DOHH2 (cell line): Measurements from ENCODE around the gene OR52A5.

Source experiments
- H3F3A ChIP-seq: fragments of 200-600 bp; sonication (generic), shearing (Covaris generic); 2 replicates; pipeline ENCODE4 v1.6.0; 2016; ENCODE audit warnings: antibody characterized with exemption, mild to moderate bottlenecking; ENCODE audit not compliant: control insufficient read depth, insufficient read depth
- H3K27ac ChIP-seq: fragments of 200-600 bp; sonication (generic); 2 replicates; pipeline ENCODE4 v1.5.1; 2014; ENCODE audit warnings: low read depth, mild to moderate bottlenecking, low read length, moderate library complexity
- H3K27me3 ChIP-seq: fragments of 200-600 bp; sonication (generic); 2 replicates; pipeline ENCODE4 v1.6.1; 2014; ENCODE audit warnings: mild to moderate bottlenecking, low read length, mixed read lengths; ENCODE audit not compliant: control insufficient read depth
- H3K36me3 ChIP-seq: fragments of 200-600 bp; sonication (generic); 2 replicates; pipeline ENCODE4 v1.6.1; 2014; ENCODE audit warnings: mild to moderate bottlenecking, low read length, moderate library complexity, mixed read lengths; ENCODE audit not compliant: control insufficient read depth
- H3K4me1 ChIP-seq: fragments of 200-600 bp; sonication (generic); 2 replicates; pipeline ENCODE4 v1.6.1; 2014; ENCODE audit warnings: mild to moderate bottlenecking, low read length, mixed read lengths; ENCODE audit not compliant: control insufficient read depth
- H3K4me2 ChIP-seq: fragments of 200-600 bp; sonication (generic); 2 replicates; pipeline ENCODE4 v1.6.0; 2014; ENCODE audit warnings: mild to moderate bottlenecking, low read length, moderate library complexity
- H3K4me3 ChIP-seq: fragments of 200-600 bp; sonication (generic); 2 replicates; pipeline ENCODE4 v1.5.1; 2014; ENCODE audit warnings: mild to moderate bottlenecking, low read length, mixed read lengths
- H3K79me2 ChIP-seq: fragments of 200-600 bp; sonication (generic); 2 replicates; pipeline ENCODE4 v1.6.1; 2014; ENCODE audit warnings: mild to moderate bottlenecking, low read length, mixed read lengths; ENCODE audit not compliant: control insufficient read depth
- H3K9me2 ChIP-seq: fragments of 200-600 bp; sonication (generic); replicated peaks from 2 replicates; pipeline ENCODE4 v1.6.1; 2014; ENCODE audit warnings: mild to moderate bottlenecking, low read length, mixed read lengths; ENCODE audit not compliant: control insufficient read depth
- H3K9me3 ChIP-seq: fragments of 200-600 bp; sonication (generic); 2 replicates; pipeline ENCODE4 v1.6.1; 2014; ENCODE audit warnings: antibody characterized with exemption, low read length, mixed read lengths; ENCODE audit not compliant: control insufficient read depth, insufficient read depth
- H4K20me1 ChIP-seq: fragments of 200-600 bp; sonication (generic); 2 replicates; pipeline ENCODE4 v1.6.0; 2014; ENCODE audit warnings: low read depth, mild to moderate bottlenecking, antibody characterized with exemption, low read length, moderate library complexity; ENCODE audit not compliant: control insufficient read depth, insufficient read depth
- EZH2phosphoT487 ChIP-seq: fragments of 200-600 bp; sonication (generic); IDR thresholded peaks from 2 replicates; pipeline ENCODE4 v1.6.1; 2017; ENCODE audit warnings: borderline replicate concordance, mild to moderate bottlenecking, antibody characterized with exemption, low read length, moderate library complexity, mixed read lengths
- TF ChIP-seq, protein P1 (sequence below): fragments of 200-600 bp; sonication (generic); IDR thresholded peaks from one replicate; pipeline ENCODE4 v1.5.1; 2014; ENCODE audit warnings: antibody characterized with exemption, mild to moderate bottlenecking, low read depth, low read length; ENCODE audit not compliant: poor library complexity, severe bottlenecking

The OR52A5 gene

DNA sequence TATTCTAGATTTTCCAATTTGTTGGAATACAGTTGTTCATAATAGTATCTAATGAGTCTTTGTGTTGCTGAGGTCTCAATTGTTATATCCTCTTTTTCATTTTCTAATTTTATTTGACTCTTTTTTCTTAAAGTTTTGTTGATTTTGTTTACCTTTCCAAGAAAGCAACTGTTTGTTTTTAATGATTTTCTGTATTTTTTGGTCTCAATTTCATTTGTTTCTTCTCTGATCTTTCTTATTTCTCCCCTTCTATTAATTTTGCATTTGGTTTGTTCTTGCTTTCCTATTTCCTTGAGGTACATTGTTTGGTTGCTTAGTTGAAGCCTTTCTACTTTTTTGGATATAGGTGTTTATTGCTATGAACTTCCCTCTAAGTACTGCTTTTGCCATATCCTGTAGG lies 21.6 kb upstream of the OR52A5 start:
- no peaks in the 10 kb centered on the region for H3F3A ChIP-seq
- H3K36me3 ChIP-seq: no peaks in the 10 kb centered on the region
- no peak overlapping the region for H3K4me3 ChIP-seq
- H3K4me2 ChIP-seq: no peak overlapping the region
- H3K27me3 ChIP-seq: no peaks in the 10 kb centered on the region
- no peak overlapping the region for H3K27ac ChIP-seq
- H3K9me2 ChIP-seq: no peaks in the 10 kb centered on the region
- H3K79me2 ChIP-seq: no peaks in the 10 kb centered on the region
- no peaks in the 10 kb centered on the region for H3K4me1 ChIP-seq
- no peaks in the 10 kb centered on the region for H4K20me1 ChIP-seq
- no peak for TF ChIP-seq EZH2phosphoT487
- TF ChIP-seq, protein P1, sequence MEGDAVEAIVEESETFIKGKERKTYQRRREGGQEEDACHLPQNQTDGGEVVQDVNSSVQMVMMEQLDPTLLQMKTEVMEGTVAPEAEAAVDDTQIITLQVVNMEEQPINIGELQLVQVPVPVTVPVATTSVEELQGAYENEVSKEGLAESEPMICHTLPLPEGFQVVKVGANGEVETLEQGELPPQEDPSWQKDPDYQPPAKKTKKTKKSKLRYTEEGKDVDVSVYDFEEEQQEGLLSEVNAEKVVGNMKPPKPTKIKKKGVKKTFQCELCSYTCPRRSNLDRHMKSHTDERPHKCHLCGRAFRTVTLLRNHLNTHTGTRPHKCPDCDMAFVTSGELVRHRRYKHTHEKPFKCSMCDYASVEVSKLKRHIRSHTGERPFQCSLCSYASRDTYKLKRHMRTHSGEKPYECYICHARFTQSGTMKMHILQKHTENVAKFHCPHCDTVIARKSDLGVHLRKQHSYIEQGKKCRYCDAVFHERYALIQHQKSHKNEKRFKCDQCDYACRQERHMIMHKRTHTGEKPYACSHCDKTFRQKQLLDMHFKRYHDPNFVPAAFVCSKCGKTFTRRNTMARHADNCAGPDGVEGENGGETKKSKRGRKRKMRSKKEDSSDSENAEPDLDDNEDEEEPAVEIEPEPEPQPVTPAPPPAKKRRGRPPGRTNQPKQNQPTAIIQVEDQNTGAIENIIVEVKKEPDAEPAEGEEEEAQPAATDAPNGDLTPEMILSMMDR: no peak
- H3K9me3 ChIP-seq: no peaks in the 10 kb centered on the region

DNA sequence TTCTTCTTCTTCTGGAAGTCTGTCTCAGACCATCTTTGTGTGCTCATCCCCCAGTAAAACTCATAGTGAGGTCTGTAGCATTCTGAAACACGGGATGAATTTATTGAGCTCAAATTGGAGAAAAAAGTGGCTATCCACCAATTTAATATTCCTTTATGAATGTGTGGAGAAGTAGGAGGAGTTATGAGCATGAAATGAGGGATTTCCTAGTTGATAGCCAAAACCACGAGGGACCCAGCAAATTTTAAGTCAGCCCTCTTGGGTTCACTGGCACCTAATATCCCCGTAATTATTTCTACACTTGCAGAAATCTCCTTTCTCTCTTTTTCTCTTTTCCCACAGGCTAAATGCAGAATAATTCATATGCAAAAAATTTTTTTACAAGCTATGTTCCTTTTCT lies 16.5 kb upstream of the OR52A5 start, which contains the start of gene OR52A1:
OR52A1 (minus strand) TSS at position 101 of the 400 bp plus-strand sequence. CDS start 2,388 bp downstream, outside the sequence.
- no peak for TF ChIP-seq EZH2phosphoT487
- TF ChIP-seq, protein P1: no peak
- H3K4me3 ChIP-seq: no peak within 1 kb of the TSS
- H3K27me3 ChIP-seq: no peaks in the 10 kb centered on the region
- no peak within 1 kb of the TSS for H3K4me2 ChIP-seq
- H3K9me2 ChIP-seq: no peaks in the 10 kb centered on the region
- H3K4me1 ChIP-seq: no peaks in the 10 kb centered on the region
- no peaks in the 10 kb centered on the region for H4K20me1 ChIP-seq
- no peaks in the 10 kb centered on the region for H3K36me3 ChIP-seq
- no peaks in the 10 kb centered on the region for H3F3A ChIP-seq
- no peak within 1 kb of the TSS for H3K27ac ChIP-seq
- no peaks in the 10 kb centered on the region for H3K79me2 ChIP-seq
- no peaks in the 10 kb centered on the region for H3K9me3 ChIP-seq

DNA sequence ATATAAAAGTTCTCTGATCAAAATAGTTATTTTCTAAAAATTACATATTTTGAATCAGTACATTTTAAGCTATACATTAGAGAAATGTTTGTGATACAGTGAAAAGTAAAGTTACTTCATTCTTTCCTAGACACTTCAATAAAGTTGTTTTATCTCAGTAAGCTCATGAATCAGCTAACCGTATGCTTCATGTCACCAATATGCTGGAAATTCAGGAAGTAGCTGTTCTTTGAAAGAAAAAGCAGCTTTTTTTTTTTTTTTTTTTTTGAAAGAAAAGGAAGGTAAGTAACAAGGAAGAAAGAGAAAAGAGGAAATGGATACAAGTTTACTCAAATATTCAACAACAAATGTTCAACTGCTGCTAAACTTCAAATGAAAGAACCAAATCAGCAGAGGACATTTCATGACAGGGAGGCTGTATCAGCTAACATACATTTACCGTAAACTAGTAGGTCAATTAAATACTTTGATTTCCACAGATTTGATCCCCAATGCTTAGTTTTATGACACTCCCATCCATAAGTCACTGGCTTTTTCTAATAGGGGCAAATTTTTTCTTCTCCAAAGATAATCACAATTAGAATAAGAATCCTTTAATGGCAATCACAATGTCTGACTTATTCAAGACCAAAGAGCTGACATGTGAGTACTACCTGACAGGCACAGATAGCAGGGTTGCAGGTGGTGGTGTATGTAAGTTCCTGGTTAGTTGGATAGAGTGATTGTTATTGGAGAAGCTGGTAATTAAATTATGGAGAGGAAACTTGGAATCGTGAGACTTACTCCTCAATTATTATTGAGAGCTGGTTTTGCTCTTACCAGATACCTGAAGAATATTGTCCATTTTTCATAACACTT lies 15.6 kb upstream of the OR52A5 start:
- H3K9me2 ChIP-seq: no peaks in the 10 kb centered on the region
- H3K4me2 ChIP-seq: no peak overlapping the region
- H3K4me1 ChIP-seq: no peaks in the 10 kb centered on the region
- H3K27ac ChIP-seq: no peak overlapping the region
- no peaks in the 10 kb centered on the region for H3K9me3 ChIP-seq
- H3F3A ChIP-seq: no peaks in the 10 kb centered on the region
- H3K36me3 ChIP-seq: no peaks in the 10 kb centered on the region
- H3K4me3 ChIP-seq: no peak overlapping the region
- no peaks in the 10 kb centered on the region for H4K20me1 ChIP-seq
- TF ChIP-seq EZH2phosphoT487: no peak
- TF ChIP-seq, protein P1: no peak
- no peaks in the 10 kb centered on the region for H3K27me3 ChIP-seq
- H3K79me2 ChIP-seq: no peaks in the 10 kb centered on the region
